ENCODE measurements around the gene ACTN1.

DNA sequence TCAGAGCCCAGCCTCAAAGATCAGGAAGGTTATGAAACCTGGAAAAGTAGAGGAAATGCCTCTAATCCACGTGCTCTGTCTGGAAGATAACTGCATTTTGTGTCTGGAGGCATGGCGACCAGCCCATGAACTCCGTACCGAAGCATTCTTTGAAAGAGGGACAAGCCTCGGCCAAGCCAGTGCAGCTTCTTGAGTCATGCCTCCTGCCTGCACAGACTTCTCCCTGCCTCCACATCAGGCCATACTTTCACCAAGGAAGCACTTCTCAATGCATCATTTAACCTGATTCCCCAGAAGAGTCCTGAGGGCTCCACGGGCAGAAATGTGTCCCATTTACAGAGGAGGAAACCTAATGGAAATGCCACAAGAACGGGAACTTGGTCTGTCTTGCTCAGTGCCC, 3.4 kb downstream of the ACTN1 start:
- TF ChIP-seq, protein P1, sequence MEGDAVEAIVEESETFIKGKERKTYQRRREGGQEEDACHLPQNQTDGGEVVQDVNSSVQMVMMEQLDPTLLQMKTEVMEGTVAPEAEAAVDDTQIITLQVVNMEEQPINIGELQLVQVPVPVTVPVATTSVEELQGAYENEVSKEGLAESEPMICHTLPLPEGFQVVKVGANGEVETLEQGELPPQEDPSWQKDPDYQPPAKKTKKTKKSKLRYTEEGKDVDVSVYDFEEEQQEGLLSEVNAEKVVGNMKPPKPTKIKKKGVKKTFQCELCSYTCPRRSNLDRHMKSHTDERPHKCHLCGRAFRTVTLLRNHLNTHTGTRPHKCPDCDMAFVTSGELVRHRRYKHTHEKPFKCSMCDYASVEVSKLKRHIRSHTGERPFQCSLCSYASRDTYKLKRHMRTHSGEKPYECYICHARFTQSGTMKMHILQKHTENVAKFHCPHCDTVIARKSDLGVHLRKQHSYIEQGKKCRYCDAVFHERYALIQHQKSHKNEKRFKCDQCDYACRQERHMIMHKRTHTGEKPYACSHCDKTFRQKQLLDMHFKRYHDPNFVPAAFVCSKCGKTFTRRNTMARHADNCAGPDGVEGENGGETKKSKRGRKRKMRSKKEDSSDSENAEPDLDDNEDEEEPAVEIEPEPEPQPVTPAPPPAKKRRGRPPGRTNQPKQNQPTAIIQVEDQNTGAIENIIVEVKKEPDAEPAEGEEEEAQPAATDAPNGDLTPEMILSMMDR (IDR thresholded peaks at IDR 0.05), result no peak
- no peak for TF ChIP-seq ZFX (IDR thresholded peaks at IDR 0.05; ENCODE audit: borderline replicate concordance)

Measured in 22Rv1 (cell line).